Heart right ventricle (tissue), 16 donors: ENCODE results near the gene FAM193B. TPM values are rescaled to one million over a fixed set of nuclear protein-coding genes. Genes with fewer than 3 reads are reported as not detected.

Experiments
- ATAC-seq, 8 donors: fragments of 200-7000 bp; cut with Tn5 transposase; one replicate each; pipeline ENCODE4 v1.9.1; 2020; ENCODE audit warnings: mild to moderate bottlenecking in 8 of 8, moderate library complexity in 8 of 8, moderate number of reproducible peaks in 1 of 8
- DNase-seq, 2 donors: peaks; one replicate each; pipeline ENCODE4 v3.0.0-alpha.2; 2020
- H3K27ac ChIP-seq, 10 donors: fragments of 200-600 bp; sonication (generic) in 2 of 10; one replicate each; pipeline versions ENCODE4 v1.5.0 to v1.8.0; 2020 to 2022; ENCODE audit warnings: mild to moderate bottlenecking in 3 of 10
- H3K27me3 ChIP-seq, 7 donors: fragments of 200-600 bp; one replicate each; pipeline ENCODE4 v1.8.0; 2021 to 2022; ENCODE audit warnings: mild to moderate bottlenecking in 2 of 7
- H3K36me3 ChIP-seq, 9 donors: fragments of 200-600 bp; sonication (generic) in 1 of 9; one replicate each; pipeline versions ENCODE4 v1.5.0 to v1.8.0; 2020 to 2022; ENCODE audit warnings: mild to moderate bottlenecking in 2 of 9
- H3K4me1 ChIP-seq, 9 donors: fragments of 200-600 bp; sonication (generic) in 1 of 9; one replicate each; pipeline versions ENCODE4 v1.5.0 to v1.8.0; 2020 to 2022; ENCODE audit warnings: mild to moderate bottlenecking in 4 of 9
- H3K4me3 ChIP-seq, 10 donors: fragments of 200-600 bp; sonication (generic) in 2 of 10; one replicate each; pipeline versions ENCODE4 v1.5.0 to v1.8.0; 2020 to 2022; ENCODE audit warnings: mild to moderate bottlenecking in 7 of 10, moderate library complexity in 2 of 10
- H3K9me3 ChIP-seq, 11 donors: fragments of 200-600 bp in 10 of 11; sonication (generic) in 2 of 11; one replicate each; pipeline versions ENCODE4 v1.5.0 to v1.8.0; 2013 to 2022; ENCODE audit warnings: mild to moderate bottlenecking in 2 of 11, control low read depth in 1 of 11, moderate library complexity in 1 of 11
- WGBS, 2 donors: extraction: QIAGEN DNeasy Blood & Tissue Kit; methylation state at CpG; one replicate each; pipeline ENCODE4 v1.1.7; 2013; ENCODE audit warnings: inconsistent platforms in 1 of 2; 5-methylcytosine and 5-hydroxymethylcytosine counted together
- intact Hi-C, 10 donors: fragments of 100-400 bp; cut with DNase I; formaldehyde crosslinking; loops; one replicate each; pipeline versions ENCODE4 v1.11.1 to v1.14.2; 2022
- polyA plus RNA-seq, 2 donors: library from polyadenylated mRNA; stranded (reverse); fragments of 200-250 nt; gene quantifications; one replicate each; pipeline ENCODE4 v1.2.3, GENCODE V29; 2013
- total RNA-seq, 10 donors: library from RNA; stranded (reverse); fragmentation: NEBNext Ultra II Directional in 3 of 10; extraction: Animal tissue kit (Norgen Biotek cat#: 25700) in 3 of 10; gene quantifications; one replicate each; pipeline versions ENCODE4 v1.2.1 to v1.2.4, GENCODE V29; 2021 to 2023
- TF ChIP-seq, protein P1 (sequence below), 9 donors: fragments of 200-600 bp; sonication (generic) in 2 of 9; IDR thresholded peaks; one replicate each; pipeline versions ENCODE4 v1.5.0 to v1.8.0; 2021 to 2022; ENCODE audit warnings: antibody characterized with exemption in 9 of 9, mild to moderate bottlenecking in 5 of 9, moderate library complexity in 1 of 9
- donor health status: Arrhythmogenic right ventricular cardiomyopathy.
- donor health status: ischemic (EF 13 %, LVEDD 7.1; RV severe dilation, severe dysfunction).
- donor health status: healthy with polysubstance abuse.
- donor health status: DM: no; HTN: yes; CAD: no.
- donor health status: DM: no; HTN: no; CAD: no.
- donor health status: ischemic (EF 25% LVEDD 6.9; RV normal size, moderate dysfunction).
- donor health status: ischemic (EF 25% LVEDD 5.7; RV mildly dilated, moderate dysfunction).
- donor health status: healthy.
- donor health status: DM: yes; HTN: yes; CAD: no.
- donor health status: Ischemic cardiomyopathy.
- donor health status: ischemic (EF 35%, LVEDD 5.7; RV mildly dilated, moderate dysfunction).
- donor health status: nonischemic (EF 11% LVEDD 7.7; RV severe dilation, severe dysfunction).
- donor health status: DM: yes; HTN: yes; CAD: no.
- donor health status: PGD.
- donor health status: ischemic (EF 29% LVEDD 5.4; RV normal size, mild dysfunction).
- donor health status: nonischemic (EF 23%, LVEDD 6.1; RV moderate dilation, normal function).

FAM193B gene
- total and polyA plus RNA-seq, 12 donors: 14.1 to 201 (median 21.7) TPM

GRCh38 chr5:177508221-177508611 lies 46.1 kb downstream of the FAM193B start:
- Histone ChIP-seq H3K36me3 (peaks cover 0 to 76% (median 25%) of the 10 kb centered on the region in 9 donors), H3K27ac (peak overlapping the region in 3 of 10 donors; percentile 43 to 97 (median 66)), H3K4me3 (peak overlapping the region in 8 of 10 donors; percentile 14 to 70 (median 36)), H3K4me1 (peaks cover 0 to 35% (median 0%) of the 10 kb centered on the region in 9 donors), H3K9me3 (no peaks in the 10 kb centered on the region), H3K27me3 (no peaks in the 10 kb centered on the region)
- TF ChIP-seq, protein P1, sequence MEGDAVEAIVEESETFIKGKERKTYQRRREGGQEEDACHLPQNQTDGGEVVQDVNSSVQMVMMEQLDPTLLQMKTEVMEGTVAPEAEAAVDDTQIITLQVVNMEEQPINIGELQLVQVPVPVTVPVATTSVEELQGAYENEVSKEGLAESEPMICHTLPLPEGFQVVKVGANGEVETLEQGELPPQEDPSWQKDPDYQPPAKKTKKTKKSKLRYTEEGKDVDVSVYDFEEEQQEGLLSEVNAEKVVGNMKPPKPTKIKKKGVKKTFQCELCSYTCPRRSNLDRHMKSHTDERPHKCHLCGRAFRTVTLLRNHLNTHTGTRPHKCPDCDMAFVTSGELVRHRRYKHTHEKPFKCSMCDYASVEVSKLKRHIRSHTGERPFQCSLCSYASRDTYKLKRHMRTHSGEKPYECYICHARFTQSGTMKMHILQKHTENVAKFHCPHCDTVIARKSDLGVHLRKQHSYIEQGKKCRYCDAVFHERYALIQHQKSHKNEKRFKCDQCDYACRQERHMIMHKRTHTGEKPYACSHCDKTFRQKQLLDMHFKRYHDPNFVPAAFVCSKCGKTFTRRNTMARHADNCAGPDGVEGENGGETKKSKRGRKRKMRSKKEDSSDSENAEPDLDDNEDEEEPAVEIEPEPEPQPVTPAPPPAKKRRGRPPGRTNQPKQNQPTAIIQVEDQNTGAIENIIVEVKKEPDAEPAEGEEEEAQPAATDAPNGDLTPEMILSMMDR (IDR thresholded peaks at IDR 0.05): no peak
- intact Hi-C loops: loop anchor here in 1 of 10 donors (10.0 kb wide), 1 partner anchor 193 kb away; the partner anchor contains the start of gene MXD3
- 83 to 90% methylated on average over 26 of the region's 26 CpGs for WGBS, 2 donors
- ATAC-seq (no peak), DNase-seq (no peak)

GRCh38 chr5:177507596-177508220 lies 46.7 kb downstream of the FAM193B start:
- intact Hi-C loops: loop anchor here in 1 of 10 donors (10.0 kb wide), 1 partner anchor 193 kb away; the partner anchor contains the start of gene MXD3
- peaks cover 0 to 38% (median 0%) of the 10 kb centered on the region in 9 donors for H3K4me1 ChIP-seq
- DNase-seq (no peak), ATAC-seq (no peak)
- no peaks in the 10 kb centered on the region for H3K27me3 ChIP-seq
- H3K9me3 ChIP-seq: no peaks in the 10 kb centered on the region
- peaks cover 0 to 75% (median 20%) of the 10 kb centered on the region in 9 donors for H3K36me3 ChIP-seq
- WGBS, 2 donors: 88 to 90% methylated on average over 17 of the region's 17 CpGs
- H3K27ac ChIP-seq: peak overlapping the region in 1 of 10 donors; percentile 97
- TF ChIP-seq, protein P1 (IDR thresholded peaks at IDR 0.05): no peak
- peak overlapping the region in 5 of 10 donors; percentile 14 to 70 (median 36) for H3K4me3 ChIP-seq

DNA sequence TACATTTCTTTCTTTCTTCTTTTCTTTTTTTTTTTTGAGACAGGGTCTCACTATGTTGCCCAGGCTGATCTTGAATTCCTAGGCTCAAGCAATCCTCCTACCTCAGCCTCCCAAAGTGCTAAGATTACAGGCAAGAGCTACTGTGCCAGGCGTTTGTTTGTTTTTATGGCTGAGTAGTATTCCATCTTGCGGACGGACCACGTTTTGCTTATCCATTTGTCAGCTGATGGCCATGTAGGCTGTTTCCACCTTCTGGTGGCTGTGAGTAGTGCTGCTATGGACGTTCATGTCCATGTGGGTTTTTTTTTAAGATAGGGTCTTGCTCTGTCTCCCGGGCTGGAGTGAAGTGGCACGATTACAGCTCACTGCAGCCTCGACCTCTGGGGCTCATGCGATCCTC lies 47.2 kb downstream of the FAM193B start:
- Histone ChIP-seq H3K4me3 (peak overlapping the region in 1 of 10 donors; percentile 70), H3K9me3 (no peaks in the 10 kb centered on the region), H3K27me3 (no peaks in the 10 kb centered on the region), H3K4me1 (peaks cover 0 to 42% (median 0%) of the 10 kb centered on the region in 9 donors), H3K36me3 (peaks cover 0 to 70% (median 14%) of the 10 kb centered on the region in 9 donors), H3K27ac (peak overlapping the region in 1 of 10 donors; percentile 97)
- WGBS, 2 donors: 84 to 86% methylated on average over 9 of the region's 9 CpGs
- ATAC-seq (no peak), DNase-seq (no peak)
- TF ChIP-seq, protein P1 (IDR thresholded peaks at IDR 0.05): peak in 1 of 9 donors; percentile 29
- intact Hi-C loops: loop anchor here in 1 of 10 donors (10.0 kb wide), 1 partner anchor 192 kb away; the partner anchor contains the start of gene MXD3

DNA sequence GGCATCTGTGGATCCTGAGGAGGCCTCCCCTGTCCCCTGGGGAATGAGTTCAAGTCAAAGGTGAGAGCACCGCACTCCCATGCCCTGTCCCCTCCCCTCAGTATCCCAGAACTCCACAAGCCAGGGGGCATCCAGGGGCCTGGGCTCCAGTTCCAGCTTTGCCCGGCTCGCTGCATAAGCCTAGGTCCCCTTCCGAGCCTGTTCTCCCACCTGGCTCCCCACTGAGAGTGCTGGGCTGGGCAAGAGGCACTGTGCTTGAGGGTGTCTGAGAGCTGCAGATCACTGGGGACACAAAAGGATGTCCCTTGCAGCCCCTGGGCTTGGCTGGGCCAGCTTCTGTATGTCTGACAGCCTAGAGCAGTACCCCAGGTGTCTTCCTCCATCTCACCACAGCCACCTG lies 49.3 kb downstream of the FAM193B start:
- 95% methylated on average over 4 of the region's 4 CpGs for WGBS, 2 donors
- TF ChIP-seq, protein P1 (IDR thresholded peaks at IDR 0.05): no peak
- H3K4me1 ChIP-seq: peaks cover 0 to 44% (median 13%) of the 10 kb centered on the region in 9 donors
- no peaks in the 10 kb centered on the region for H3K27me3 ChIP-seq
- H3K27ac ChIP-seq: no peak overlapping the region
- ATAC-seq (no peak), DNase-seq (no peak)
- H3K9me3 ChIP-seq: no peaks in the 10 kb centered on the region
- H3K4me3 ChIP-seq: no peak overlapping the region
- peaks cover 0 to 49% (median 0%) of the 10 kb centered on the region in 9 donors for H3K36me3 ChIP-seq
- intact Hi-C loops: loop anchor here in 1 of 10 donors (10.0 kb wide), 1 partner anchor 190 kb away; the partner anchor contains the start of gene MXD3
